ENCODE data around the gene SLC37A4. TPM values are rescaled to one million over a fixed set of nuclear protein-coding genes. Genes with fewer than 3 reads are reported as not detected.

Gene SLC37A4
- total RNA-seq, 4 donors from 2014 or later = 24.6 to 32.2 (median 29.2) TPM

DNA sequence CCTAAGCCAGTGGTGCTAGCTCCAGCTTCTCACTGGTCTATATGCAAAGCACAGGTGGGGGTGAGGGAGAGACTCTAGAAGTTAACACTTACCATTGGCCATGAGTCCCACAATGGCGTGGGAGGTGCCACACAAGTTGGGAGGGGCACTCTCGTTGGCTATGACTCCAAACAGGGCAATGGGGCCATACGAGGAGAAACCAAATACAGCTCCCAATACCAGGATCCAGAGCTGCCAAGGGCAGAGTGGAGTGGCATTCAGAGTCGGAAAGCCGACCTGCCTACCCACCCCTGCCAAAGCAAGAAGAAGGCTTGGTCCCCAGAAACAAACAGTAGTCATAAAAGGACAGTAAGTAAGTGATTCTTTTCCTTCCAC lies 5.6 kb downstream of the SLC37A4 start:
- WGBS, 2 donors = 57 to 76% methylated on average over 5 of the region's 5 CpGs
- H3K27me3 ChIP-seq = no peaks in the 10 kb centered on the region
- peak overlapping the region in 3 of 4 donors; percentile 22 to 44 (median 38) for H3K27ac ChIP-seq
- DNase-seq (ENCODE audit: low spot score in 2 of 2) = no peak
- H3K36me3 ChIP-seq = peaks cover 0 to 66% (median 8%) of the 10 kb centered on the region in 3 donors
- H3K4me1 ChIP-seq = peaks cover 0 to 64% (median 27%) of the 10 kb centered on the region in 4 donors
- no peak overlapping the region for H3K4me3 ChIP-seq
- TF ChIP-seq, protein P1, sequence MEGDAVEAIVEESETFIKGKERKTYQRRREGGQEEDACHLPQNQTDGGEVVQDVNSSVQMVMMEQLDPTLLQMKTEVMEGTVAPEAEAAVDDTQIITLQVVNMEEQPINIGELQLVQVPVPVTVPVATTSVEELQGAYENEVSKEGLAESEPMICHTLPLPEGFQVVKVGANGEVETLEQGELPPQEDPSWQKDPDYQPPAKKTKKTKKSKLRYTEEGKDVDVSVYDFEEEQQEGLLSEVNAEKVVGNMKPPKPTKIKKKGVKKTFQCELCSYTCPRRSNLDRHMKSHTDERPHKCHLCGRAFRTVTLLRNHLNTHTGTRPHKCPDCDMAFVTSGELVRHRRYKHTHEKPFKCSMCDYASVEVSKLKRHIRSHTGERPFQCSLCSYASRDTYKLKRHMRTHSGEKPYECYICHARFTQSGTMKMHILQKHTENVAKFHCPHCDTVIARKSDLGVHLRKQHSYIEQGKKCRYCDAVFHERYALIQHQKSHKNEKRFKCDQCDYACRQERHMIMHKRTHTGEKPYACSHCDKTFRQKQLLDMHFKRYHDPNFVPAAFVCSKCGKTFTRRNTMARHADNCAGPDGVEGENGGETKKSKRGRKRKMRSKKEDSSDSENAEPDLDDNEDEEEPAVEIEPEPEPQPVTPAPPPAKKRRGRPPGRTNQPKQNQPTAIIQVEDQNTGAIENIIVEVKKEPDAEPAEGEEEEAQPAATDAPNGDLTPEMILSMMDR (IDR thresholded peaks at IDR 0.05) = no peak
- TF ChIP-seq EP300 (IDR thresholded peaks at IDR 0.05) (no peak), POLR2A (IDR thresholded peaks at IDR 0.05) (no peak)
- H3K9me3 ChIP-seq = no peaks in the 10 kb centered on the region

DNA sequence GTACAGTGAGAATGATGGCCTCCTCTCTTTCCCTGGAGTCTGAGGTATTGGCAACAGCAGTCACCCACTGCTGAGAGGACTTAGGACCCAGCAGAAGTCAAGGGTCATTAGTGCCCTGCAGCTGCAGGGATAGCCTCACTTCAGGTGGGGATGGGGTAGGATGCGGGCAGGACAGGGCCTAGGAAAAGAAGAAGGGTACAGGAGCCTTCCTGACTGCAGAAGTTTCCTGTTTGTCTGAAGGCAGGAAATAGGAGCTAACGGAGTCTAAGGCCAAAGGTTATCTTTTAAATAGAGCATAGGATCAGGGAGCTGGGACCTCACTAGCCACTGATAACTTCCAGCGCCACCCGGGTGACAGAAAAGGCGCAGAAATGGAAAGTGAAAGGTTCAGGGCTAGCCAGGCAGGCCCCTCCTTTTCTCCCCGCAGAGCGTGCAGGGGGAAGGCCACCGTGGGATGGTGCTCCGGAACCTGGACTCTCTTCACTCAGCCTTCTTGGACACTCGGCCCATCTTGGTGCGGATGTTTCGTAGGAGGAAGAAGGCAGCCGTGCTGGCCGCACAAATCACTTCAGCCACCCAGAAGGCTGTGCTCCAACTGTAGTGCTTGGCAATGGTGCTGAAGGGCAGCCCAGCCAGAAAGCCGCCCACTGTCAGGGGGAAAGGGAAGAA lies 6.1 kb downstream of the SLC37A4 start:
- Histone ChIP-seq H3K4me3 (no peak overlapping the region), H3K36me3 (peaks cover 0 to 66% (median 8%) of the 10 kb centered on the region in 3 donors), H3K27ac (peak overlapping the region in 3 of 4 donors; percentile 22 to 58 (median 44)), H3K9me3 (no peaks in the 10 kb centered on the region), H3K27me3 (no peaks in the 10 kb centered on the region), H3K4me1 (peaks cover 0 to 64% (median 26%) of the 10 kb centered on the region in 4 donors)
- 64 to 67% methylated on average over 13 to 15 of the region's 15 CpGs for WGBS, 2 donors
- TF ChIP-seq EP300 (IDR thresholded peaks at IDR 0.05) = no peak
- TF ChIP-seq, protein P1 (IDR thresholded peaks at IDR 0.05) = no peak
- no peak for TF ChIP-seq POLR2A (IDR thresholded peaks at IDR 0.05)
- no peak for DNase-seq (ENCODE audit: low spot score in 2 of 2)

DNA sequence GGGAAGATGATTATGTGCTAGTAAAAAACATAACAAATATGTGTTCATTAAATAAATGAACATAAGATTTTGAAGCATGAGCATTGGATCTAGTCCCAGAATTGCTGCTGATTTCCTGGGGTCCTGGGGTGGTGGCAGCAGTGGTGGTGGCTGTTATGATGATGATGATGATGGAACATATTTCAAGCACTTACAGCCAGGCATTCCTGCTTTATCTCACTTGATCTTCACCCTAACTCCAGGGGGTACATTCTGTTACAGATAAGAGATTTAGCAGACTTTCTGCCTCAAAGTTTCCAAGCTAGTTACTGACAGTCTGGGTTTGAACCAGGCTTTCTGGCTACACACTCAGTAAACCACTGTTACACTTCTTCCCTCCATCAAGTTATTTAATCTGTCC lies 6.9 kb downstream of the SLC37A4 start:
- Histone ChIP-seq H3K4me3 (no peak overlapping the region), H3K27me3 (no peaks in the 10 kb centered on the region), H3K9me3 (no peaks in the 10 kb centered on the region), H3K4me1 (peaks cover 0 to 59% (median 21%) of the 10 kb centered on the region in 4 donors), H3K27ac (peak overlapping the region in 1 of 4 donors; percentile 44), H3K36me3 (peaks cover 0 to 66% (median 8%) of the 10 kb centered on the region in 3 donors)
- no peak for DNase-seq (ENCODE audit: low spot score in 2 of 2)
- TF ChIP-seq, protein P1 (IDR thresholded peaks at IDR 0.05) = no peak
- no peak for TF ChIP-seq EP300 (IDR thresholded peaks at IDR 0.05)

DNA sequence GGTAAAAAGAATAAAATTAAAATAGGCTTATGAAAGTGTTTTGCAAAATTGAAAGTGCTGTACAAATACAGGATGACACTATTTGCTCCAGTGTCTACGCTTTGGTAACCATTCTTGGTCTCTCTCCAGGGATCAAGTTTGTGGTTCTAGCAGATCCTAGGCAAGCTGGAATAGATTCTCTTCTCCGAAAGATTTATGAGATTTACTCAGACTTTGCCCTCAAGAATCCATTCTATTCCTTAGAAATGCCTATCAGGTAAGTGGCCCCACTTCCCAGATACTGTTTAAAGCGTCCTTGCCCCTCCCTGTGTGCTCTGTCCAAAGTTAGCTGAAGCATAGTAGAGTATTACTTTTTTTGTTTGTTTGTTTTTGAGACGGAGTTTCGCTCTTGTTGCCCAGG lies 9.0 kb downstream of the SLC37A4 start:
- no peak for DNase-seq (ENCODE audit: low spot score in 2 of 2)
- H3K36me3 ChIP-seq = peaks cover 0 to 63% (median 9%) of the 10 kb centered on the region in 3 donors
- no peak overlapping the region for H3K4me3 ChIP-seq
- H3K4me1 ChIP-seq = peaks cover 0 to 47% (median 25%) of the 10 kb centered on the region in 4 donors
- TF ChIP-seq POLR2A (IDR thresholded peaks at IDR 0.05) (no peak), EP300 (IDR thresholded peaks at IDR 0.05) (no peak)
- TF ChIP-seq, protein P1 (IDR thresholded peaks at IDR 0.05) = no peak
- no peak overlapping the region for H3K27ac ChIP-seq
- no peaks in the 10 kb centered on the region for H3K9me3 ChIP-seq
- H3K27me3 ChIP-seq = no peaks in the 10 kb centered on the region
- 85 to 87% methylated on average over 5 of the region's 5 CpGs for WGBS, 2 donors

DNA sequence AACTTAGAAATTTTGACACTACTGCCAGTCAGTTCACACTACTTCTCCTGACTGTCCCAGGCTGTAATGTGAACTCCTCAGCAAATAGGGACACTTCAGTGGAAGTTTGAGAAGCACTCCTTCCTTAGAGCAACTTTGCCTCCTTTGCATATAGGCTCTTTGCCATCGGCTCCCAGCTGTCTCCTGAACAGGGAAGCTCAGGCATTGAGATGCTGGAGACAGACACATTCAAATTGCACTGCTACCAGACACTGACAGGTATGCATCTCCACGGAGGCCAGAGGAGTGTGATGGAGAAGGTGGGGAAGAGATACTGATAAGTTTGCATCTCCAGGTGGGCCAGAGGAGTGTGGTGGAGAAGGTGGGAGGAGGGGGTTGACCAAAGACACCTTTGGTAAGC lies 10.7 kb downstream of the SLC37A4 start:
- peaks cover 0 to 63% (median 25%) of the 10 kb centered on the region in 3 donors for H3K36me3 ChIP-seq
- no peak for DNase-seq (ENCODE audit: low spot score in 2 of 2)
- peak overlapping the region in 3 of 4 donors; percentile 89 to 100 (median 98) for H3K4me3 ChIP-seq
- TF ChIP-seq, protein P1 (IDR thresholded peaks at IDR 0.05) = no peak
- TF ChIP-seq EP300 (IDR thresholded peaks at IDR 0.05) (no peak), POLR2A (IDR thresholded peaks at IDR 0.05) (no peak)
- H3K4me1 ChIP-seq = peaks cover 0 to 58% (median 32%) of the 10 kb centered on the region in 4 donors
- H3K27ac ChIP-seq = peak overlapping the region in 2 of 4 donors; percentile 97
- H3K9me3 ChIP-seq = no peaks in the 10 kb centered on the region
- WGBS, 2 donors = 40 to 54% methylated on average over 2 of the region's 2 CpGs
- H3K27me3 ChIP-seq = no peaks in the 10 kb centered on the region

All from tibial nerve (tissue), 4 donors.